Lung (tissue), 12 donors: ENCODE measurements around the gene MYLK. TPM values are rescaled to one million over a fixed set of nuclear protein-coding genes. Genes with fewer than 3 reads are reported as not detected.

Experiments used
- ATAC-seq: fragments of 200-7000 bp; cut with Tn5 transposase; one replicate; pipeline ENCODE4 v1.9.1; 2020; ENCODE audit warnings: moderate number of reproducible peaks; ENCODE audit not compliant: insufficient read depth, low FRiP score
- DNase-seq, 3 donors: peaks; one replicate each; pipeline ENCODE4 v3.0.0-alpha.2; 2013 to 2017
- H3K27ac ChIP-seq, 2 donors: one replicate each; pipeline ENCODE4 v1.5.1; 2013; ENCODE audit warnings: mild to moderate bottlenecking in 2 of 2, moderate library complexity in 2 of 2, control low read depth in 1 of 2, inconsistent platforms in 1 of 2, low read depth in 1 of 2, low read length in 1 of 2
- H3K27me3 ChIP-seq, 3 donors: one replicate each; pipeline ENCODE4 v1.5.1; 2013; ENCODE audit warnings: low read length in 2 of 3; ENCODE audit not compliant: control insufficient read depth in 3 of 3, insufficient read depth in 3 of 3
- H3K36me3 ChIP-seq, 4 donors: one replicate each; pipeline ENCODE4 v1.5.1; 2013; ENCODE audit warnings: low read length in 4 of 4, mild to moderate bottlenecking in 1 of 4, moderate library complexity in 1 of 4; ENCODE audit not compliant: control insufficient read depth in 4 of 4, insufficient read depth in 4 of 4
- H3K4me1 ChIP-seq, 5 donors: one replicate each; pipeline ENCODE4 v1.5.1; 2013; ENCODE audit warnings: low read length in 5 of 5, mild to moderate bottlenecking in 2 of 5, moderate library complexity in 1 of 5; ENCODE audit not compliant: control insufficient read depth in 5 of 5, insufficient read depth in 5 of 5
- H3K4me3 ChIP-seq: one replicate; pipeline ENCODE4 v1.5.1; 2013; ENCODE audit warnings: mild to moderate bottlenecking, control low read depth, moderate library complexity
- H3K9ac ChIP-seq, 2 donors: one replicate each; pipeline ENCODE4 v1.5.1; 2013; ENCODE audit warnings: low read length in 2 of 2, control low read depth in 1 of 2; ENCODE audit not compliant: insufficient read depth in 1 of 2
- H3K9me3 ChIP-seq, 4 donors: one replicate each; pipeline ENCODE4 v1.5.1; 2013; ENCODE audit warnings: low read length in 3 of 4, mild to moderate bottlenecking in 1 of 4, moderate library complexity in 1 of 4; ENCODE audit not compliant: control insufficient read depth in 4 of 4, insufficient read depth in 3 of 4
- WGBS, 2 donors: extraction: QIAGEN DNeasy Blood & Tissue Kit; methylation state at CpG; one replicate each; pipeline ENCODE4 v1.1.7; 2013; 5-methylcytosine and 5-hydroxymethylcytosine counted together
- polyA plus RNA-seq, 2 donors: library from polyadenylated mRNA; stranded (reverse); fragments of 200-250 nt; gene quantifications; one replicate each; pipeline ENCODE4 v1.2.1, GENCODE V29; 2013
- total RNA-seq, 2 donors: library from RNA; depleted of rRNA in 1 of 2; stranded (reverse); fragments of >200 nt in 1 of 2; gene quantifications; one replicate each; pipeline ENCODE4 v1.2.1, GENCODE V29; 2014 to 2021
- TF ChIP-seq, protein P1 (sequence below): IDR thresholded peaks from 2 replicates; pipeline ENCODE4 v1.5.1; 2012; ENCODE audit warnings: mild to moderate bottlenecking; ENCODE audit errors: control extremely low read depth, extremely low read depth
- donor health status: control.
- donor health status: control.
- donor health status: Bipolar disorder and iron deficiency.
- donor health status: healthy.
- donor health status: DM: yes; HTN: yes; CAD: no.

Gene MYLK
- total and polyA plus RNA-seq, 4 donors = 23.3 to 324 (median 112) TPM

DNA sequence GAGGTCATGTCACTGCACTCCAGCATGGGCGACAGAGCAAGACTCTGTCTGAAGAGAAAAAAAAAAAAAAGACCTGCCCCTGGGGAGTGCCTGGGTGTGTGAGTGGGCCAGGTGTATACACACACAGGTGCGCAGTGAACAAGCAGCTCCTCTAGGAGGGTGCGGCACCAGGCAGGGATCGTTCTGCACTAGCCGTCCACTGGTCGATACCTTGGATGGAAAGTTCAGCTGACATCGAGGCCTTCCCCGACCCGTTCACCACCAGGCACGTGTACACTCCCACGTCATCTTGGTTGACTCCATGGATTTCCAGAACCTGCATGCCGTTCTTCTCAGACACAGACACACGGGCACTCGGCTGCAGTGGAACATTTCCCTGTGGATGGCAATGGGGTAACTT, 147.0 kb downstream of the MYLK start:
- Histone ChIP-seq H3K9ac (no peak overlapping the region), H3K36me3 (peaks cover 0 to 53% (median 26%) of the 10 kb centered on the region in 4 donors), H3K27me3 (no peaks in the 10 kb centered on the region), H3K27ac (no peak overlapping the region), H3K4me3 (no peak overlapping the region), H3K9me3 (no peaks in the 10 kb centered on the region), H3K4me1 (peaks cover 0 to 5% (median 0%) of the 10 kb centered on the region in 5 donors)
- TF ChIP-seq, protein P1, sequence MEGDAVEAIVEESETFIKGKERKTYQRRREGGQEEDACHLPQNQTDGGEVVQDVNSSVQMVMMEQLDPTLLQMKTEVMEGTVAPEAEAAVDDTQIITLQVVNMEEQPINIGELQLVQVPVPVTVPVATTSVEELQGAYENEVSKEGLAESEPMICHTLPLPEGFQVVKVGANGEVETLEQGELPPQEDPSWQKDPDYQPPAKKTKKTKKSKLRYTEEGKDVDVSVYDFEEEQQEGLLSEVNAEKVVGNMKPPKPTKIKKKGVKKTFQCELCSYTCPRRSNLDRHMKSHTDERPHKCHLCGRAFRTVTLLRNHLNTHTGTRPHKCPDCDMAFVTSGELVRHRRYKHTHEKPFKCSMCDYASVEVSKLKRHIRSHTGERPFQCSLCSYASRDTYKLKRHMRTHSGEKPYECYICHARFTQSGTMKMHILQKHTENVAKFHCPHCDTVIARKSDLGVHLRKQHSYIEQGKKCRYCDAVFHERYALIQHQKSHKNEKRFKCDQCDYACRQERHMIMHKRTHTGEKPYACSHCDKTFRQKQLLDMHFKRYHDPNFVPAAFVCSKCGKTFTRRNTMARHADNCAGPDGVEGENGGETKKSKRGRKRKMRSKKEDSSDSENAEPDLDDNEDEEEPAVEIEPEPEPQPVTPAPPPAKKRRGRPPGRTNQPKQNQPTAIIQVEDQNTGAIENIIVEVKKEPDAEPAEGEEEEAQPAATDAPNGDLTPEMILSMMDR = no peak
- ATAC-seq (no peak), DNase-seq (no peak)
- WGBS, 2 donors = 96 to 97% methylated on average over 14 of the region's 14 CpGs

DNA sequence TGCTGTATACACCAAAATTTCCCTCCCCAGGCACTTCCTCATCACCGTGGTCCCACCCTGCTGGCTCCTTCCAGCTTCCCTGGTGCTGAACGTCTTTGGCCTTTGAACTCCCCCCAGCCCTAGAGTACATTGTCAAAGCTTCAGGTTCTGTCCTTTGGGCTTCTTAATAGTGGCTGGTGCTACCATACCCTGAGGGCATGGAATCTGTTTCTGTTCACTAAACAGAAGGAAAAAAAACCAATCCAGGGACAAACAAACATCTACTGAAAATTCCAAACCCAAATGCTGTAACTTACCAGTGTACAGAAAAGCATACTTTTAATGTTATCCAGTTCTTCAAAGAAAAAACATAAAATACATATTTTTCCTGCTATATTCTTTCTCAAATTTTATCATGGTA, 148.7 kb downstream of the MYLK start:
- Histone ChIP-seq H3K9ac (no peak overlapping the region), H3K27me3 (no peaks in the 10 kb centered on the region), H3K27ac (no peak overlapping the region), H3K4me3 (no peak overlapping the region), H3K36me3 (peaks cover 0 to 56% (median 26%) of the 10 kb centered on the region in 4 donors), H3K9me3 (no peaks in the 10 kb centered on the region), H3K4me1 (peaks cover 0 to 2% (median 0%) of the 10 kb centered on the region in 5 donors)
- ATAC-seq (no peak), DNase-seq (no peak)
- WGBS, 2 donors = 38 to 39% methylated on average over 2 of the region's 2 CpGs
- TF ChIP-seq, protein P1 = no peak

DNA sequence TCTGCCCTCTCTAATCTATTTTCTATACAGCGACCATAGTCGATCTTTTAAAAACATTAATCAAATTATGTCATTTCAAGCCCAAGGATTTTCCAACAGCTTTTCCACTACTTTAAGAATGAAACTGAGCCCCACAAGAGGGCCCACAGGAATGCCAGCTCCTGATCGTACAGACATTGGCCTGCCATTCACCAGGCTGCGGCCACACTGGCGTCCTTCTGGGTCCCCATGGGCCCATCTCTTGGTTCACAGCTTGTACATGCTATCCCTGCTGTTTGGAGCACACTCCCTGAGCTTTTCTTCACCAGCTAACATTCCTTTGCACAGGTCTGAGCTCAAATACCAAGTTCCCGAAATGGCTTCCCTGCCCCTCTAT, 149.6 kb downstream of the MYLK start:
- no peaks in the 10 kb centered on the region for H3K9me3 ChIP-seq
- no peak for DNase-seq
- no peak for ATAC-seq
- no peak overlapping the region for H3K4me3 ChIP-seq
- H3K36me3 ChIP-seq = peaks cover 0 to 57% (median 28%) of the 10 kb centered on the region in 4 donors
- no peaks in the 10 kb centered on the region for H3K27me3 ChIP-seq
- TF ChIP-seq, protein P1 = no peak
- 71 to 76% methylated on average over 6 of the region's 6 CpGs for WGBS, 2 donors
- no peaks in the 10 kb centered on the region for H3K4me1 ChIP-seq
- H3K27ac ChIP-seq = no peak overlapping the region
- no peak overlapping the region for H3K9ac ChIP-seq
